ENCODE measurements around the gene MAP1S.

MAP1S gene, protein sequence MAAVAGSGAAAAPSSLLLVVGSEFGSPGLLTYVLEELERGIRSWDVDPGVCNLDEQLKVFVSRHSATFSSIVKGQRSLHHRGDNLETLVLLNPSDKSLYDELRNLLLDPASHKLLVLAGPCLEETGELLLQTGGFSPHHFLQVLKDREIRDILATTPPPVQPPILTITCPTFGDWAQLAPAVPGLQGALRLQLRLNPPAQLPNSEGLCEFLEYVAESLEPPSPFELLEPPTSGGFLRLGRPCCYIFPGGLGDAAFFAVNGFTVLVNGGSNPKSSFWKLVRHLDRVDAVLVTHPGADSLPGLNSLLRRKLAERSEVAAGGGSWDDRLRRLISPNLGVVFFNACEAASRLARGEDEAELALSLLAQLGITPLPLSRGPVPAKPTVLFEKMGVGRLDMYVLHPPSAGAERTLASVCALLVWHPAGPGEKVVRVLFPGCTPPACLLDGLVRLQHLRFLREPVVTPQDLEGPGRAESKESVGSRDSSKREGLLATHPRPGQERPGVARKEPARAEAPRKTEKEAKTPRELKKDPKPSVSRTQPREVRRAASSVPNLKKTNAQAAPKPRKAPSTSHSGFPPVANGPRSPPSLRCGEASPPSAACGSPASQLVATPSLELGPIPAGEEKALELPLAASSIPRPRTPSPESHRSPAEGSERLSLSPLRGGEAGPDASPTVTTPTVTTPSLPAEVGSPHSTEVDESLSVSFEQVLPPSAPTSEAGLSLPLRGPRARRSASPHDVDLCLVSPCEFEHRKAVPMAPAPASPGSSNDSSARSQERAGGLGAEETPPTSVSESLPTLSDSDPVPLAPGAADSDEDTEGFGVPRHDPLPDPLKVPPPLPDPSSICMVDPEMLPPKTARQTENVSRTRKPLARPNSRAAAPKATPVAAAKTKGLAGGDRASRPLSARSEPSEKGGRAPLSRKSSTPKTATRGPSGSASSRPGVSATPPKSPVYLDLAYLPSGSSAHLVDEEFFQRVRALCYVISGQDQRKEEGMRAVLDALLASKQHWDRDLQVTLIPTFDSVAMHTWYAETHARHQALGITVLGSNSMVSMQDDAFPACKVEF

GRCh38 chr19:17718947-17719711 is at the start of gene MAP1S:
TSS of gene MAP1S (plus strand) at chr19:17719480. CDS start at chr19:17719503, 23 bp downstream.
- H3K4me3 ChIP-seq (ENCODE audit: low read depth, low read length) = peak within 1 kb of the TSS; percentile 73
- peak; percentile 76 for DNase-seq (ENCODE audit: low read depth)
- TF ChIP-seq MAX (IDR thresholded peaks at IDR 0.05; ENCODE audit: low read depth, low read length) = peak; percentile 37; the same call in 1 of the 2 replicates
- TF ChIP-seq CTCF (IDR thresholded peaks at IDR 0.05; ENCODE audit: low read depth, low read length) = no peak
- peak; percentile 69 for TF ChIP-seq POLR2A (IDR thresholded peaks at IDR 0.05; ENCODE audit: extremely low read depth, insufficient read length)

DNA sequence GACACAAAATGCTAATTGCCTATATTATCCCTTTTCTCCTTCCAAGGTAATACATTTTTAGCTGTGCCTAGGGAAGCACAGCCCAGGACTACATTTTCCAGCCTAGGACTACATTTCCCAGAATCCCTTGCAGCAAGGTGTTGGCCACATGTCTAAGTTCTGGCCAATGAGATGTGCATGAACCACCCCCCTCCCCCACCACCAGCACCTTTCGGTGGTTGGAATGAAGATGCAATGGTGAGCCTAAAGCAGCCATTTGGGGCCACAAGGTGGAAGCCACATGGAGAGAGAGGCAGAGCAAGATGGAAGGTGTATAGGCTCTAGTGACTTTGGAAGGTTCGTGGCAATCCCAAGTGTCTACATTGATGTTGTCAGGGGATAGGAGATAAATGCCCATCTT is 47.4 kb upstream of the MAP1S start:
- TF ChIP-seq POLR2A (IDR thresholded peaks at IDR 0.05; ENCODE audit: extremely low read depth, insufficient read length) (no peak), MAX (IDR thresholded peaks at IDR 0.05; ENCODE audit: low read depth, low read length) (0 out of 2 replicates have a peak, but pooled peaks have one; percentile 25)
- DNase-seq (ENCODE audit: low read depth) = peak; percentile 42
- H3K4me3 ChIP-seq (ENCODE audit: low read depth, low read length) = no peak overlapping the region

DNA sequence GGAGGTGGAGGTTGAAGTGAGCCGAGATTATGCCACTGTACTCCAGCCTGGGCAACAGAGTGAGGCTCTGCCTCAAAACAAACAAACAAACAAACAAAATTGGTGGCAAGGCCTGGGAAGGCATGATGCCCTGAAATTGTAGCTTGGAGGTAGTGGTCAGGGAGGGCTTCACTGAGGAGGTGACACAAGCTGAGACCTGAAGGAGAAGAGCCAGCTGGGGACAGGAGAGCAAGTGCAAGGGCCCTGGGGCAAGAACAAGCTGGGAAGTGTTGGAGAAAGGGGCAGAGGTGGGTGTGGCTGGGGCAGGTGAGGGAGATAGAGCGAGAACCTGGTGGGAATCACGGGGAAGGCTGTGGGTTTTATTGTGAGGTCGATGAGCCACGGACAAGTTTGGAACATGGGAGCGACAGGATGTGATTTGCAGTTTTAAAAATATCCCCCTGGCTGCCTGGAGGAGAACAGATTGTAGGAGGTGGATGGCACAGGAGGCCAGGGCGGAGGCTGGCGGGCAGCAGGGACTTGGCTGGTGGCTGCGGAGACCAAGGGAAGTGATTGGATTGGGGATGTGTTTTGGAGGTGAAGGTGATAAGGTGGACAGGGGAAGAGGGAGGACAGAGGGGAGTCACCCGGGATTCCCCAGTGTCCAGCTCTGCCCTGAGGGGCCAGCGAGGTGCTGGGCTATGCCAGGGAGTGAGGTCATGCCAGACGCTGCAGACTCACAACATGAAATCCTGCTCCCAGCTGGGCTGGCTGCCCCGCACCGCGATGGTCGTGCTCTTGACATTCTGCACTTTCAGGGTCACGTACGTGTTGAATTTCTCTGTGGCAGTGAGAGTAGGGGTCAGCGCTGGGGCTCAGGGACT is 45.1 kb upstream of the MAP1S start:
- no peak overlapping the region for H3K4me3 ChIP-seq (ENCODE audit: low read depth, low read length)
- TF ChIP-seq MAX (IDR thresholded peaks at IDR 0.05; ENCODE audit: low read depth, low read length) (no peak), CTCF (IDR thresholded peaks at IDR 0.05; ENCODE audit: low read depth, low read length) (no peak), POLR2A (IDR thresholded peaks at IDR 0.05; ENCODE audit: extremely low read depth, insufficient read length) (no peak), MYC (IDR thresholded peaks at IDR 0.05; ENCODE audit: low read depth, low read length) (no peak)
- no peak for DNase-seq (ENCODE audit: low read depth)

GRCh38 chr19:17676295-17676694 is 43.0 kb upstream of the MAP1S start:
- TF ChIP-seq CTCF (IDR thresholded peaks at IDR 0.05; ENCODE audit: low read depth, low read length) (no peak), MYC (IDR thresholded peaks at IDR 0.05; ENCODE audit: low read depth, low read length) (no peak), MAX (IDR thresholded peaks at IDR 0.05; ENCODE audit: low read depth, low read length) (no peak), POLR2A (IDR thresholded peaks at IDR 0.05; ENCODE audit: extremely low read depth, insufficient read length) (no peak)
- DNase-seq (ENCODE audit: low read depth) = no peak
- H3K4me3 ChIP-seq (ENCODE audit: low read depth, low read length) = no peak overlapping the region

DNA sequence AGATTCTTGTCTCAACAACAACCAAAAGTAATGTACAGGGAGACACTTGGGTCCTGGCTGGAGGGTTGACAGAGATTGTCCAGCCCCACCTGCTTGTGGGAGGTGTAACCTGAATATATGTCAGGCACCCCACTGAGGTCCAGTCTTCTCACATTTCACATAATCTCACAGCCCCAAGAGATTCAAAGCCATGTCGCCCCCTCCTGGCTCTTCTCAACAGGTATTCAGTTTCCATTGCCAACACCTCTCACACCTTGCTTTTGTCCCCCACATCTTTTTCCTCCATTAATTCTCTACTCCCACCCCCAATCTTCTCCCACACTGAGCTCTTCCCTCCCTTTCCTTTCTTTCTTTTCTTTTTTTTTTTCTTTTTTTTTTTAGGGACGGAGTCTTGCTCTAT is 42.3 kb upstream of the MAP1S start:
- H3K4me3 ChIP-seq (ENCODE audit: low read depth, low read length) = no peak overlapping the region
- no peak for DNase-seq (ENCODE audit: low read depth)
- TF ChIP-seq MAX (IDR thresholded peaks at IDR 0.05; ENCODE audit: low read depth, low read length) (no peak), POLR2A (IDR thresholded peaks at IDR 0.05; ENCODE audit: extremely low read depth, insufficient read length) (no peak), MYC (IDR thresholded peaks at IDR 0.05; ENCODE audit: low read depth, low read length) (no peak), CTCF (IDR thresholded peaks at IDR 0.05; ENCODE audit: low read depth, low read length) (peak; percentile 3)
